Measurements from ENCODE around the gene AMMECR1. TPM values are rescaled to one million over a fixed set of nuclear protein-coding genes. Genes with fewer than 3 reads are reported as not detected.
"Not testable (repeated sequence)": the region's sequence is repeated elsewhere in the genome, so short reads cannot be mapped to it uniquely, and the experiment has no call there.

The AMMECR1 gene
- total RNA-seq, 1 donor from 2014 or later = 19.5 TPM

- DNase-seq = no peak
These were observed 147.9 kb downstream of the AMMECR1 start for GRCh38 chrX:110170029-110170428.

- DNase-seq = no peak
These were observed 149.3 kb downstream of the AMMECR1 start for GRCh38 chrX:110168585-110168984.

- DNase-seq = no peak
These were observed 149.9 kb downstream of the AMMECR1 start for GRCh38 chrX:110167952-110168451.

- DNase-seq = no peak
These were observed 154.4 kb downstream of the AMMECR1 start for GRCh38 chrX:110163488-110163887.

GRCh38 chrX:110162867-110163266, 155.0 kb downstream of the AMMECR1 start:
- no peak for DNase-seq

- DNase-seq = no peak
These were observed 155.8 kb downstream of the AMMECR1 start for GRCh38 chrX:110162131-110162530.

GRCh38 chrX:110161361-110161686, 156.6 kb downstream of the AMMECR1 start:
- DNase-seq = no peak

GRCh38 chrX:110159865-110160264, 158.0 kb downstream of the AMMECR1 start:
- no peak for DNase-seq

GRCh38 chrX:110159235-110159634, 158.7 kb downstream of the AMMECR1 start:
- DNase-seq = no peak

- no peak for DNase-seq
These were observed 160.4 kb downstream of the AMMECR1 start for GRCh38 chrX:110157444-110157843.

GRCh38 chrX:110156167-110156754, 161.6 kb downstream of the AMMECR1 start:
- no peak for DNase-seq

- no peak for DNase-seq
These were observed 162.1 kb downstream of the AMMECR1 start for GRCh38 chrX:110155759-110156158.

- not testable (repeated sequence) for DNase-seq
These were observed 163.6 kb downstream of the AMMECR1 start for GRCh38 chrX:110154328-110154727.

GRCh38 chrX:110153896-110154295, 164.0 kb downstream of the AMMECR1 start:
- no peak for DNase-seq

GRCh38 chrX:110153244-110153643, 164.6 kb downstream of the AMMECR1 start:
- no peak for DNase-seq

GRCh38 chrX:110146521-110146920, 171.4 kb downstream of the AMMECR1 start:
- DNase-seq = peak; percentile 74

GRCh38 chrX:110145854-110146253, 172.0 kb downstream of the AMMECR1 start:
- DNase-seq = peak; percentile 38

GRCh38 chrX:110145311-110145710, 172.6 kb downstream of the AMMECR1 start:
- DNase-seq = no peak

Small RNA genes lying within 50 kb of the gene (small RNA-seq; reads per million reads assigned to genes)
- gene GNG5P2 (ENCODE audit: low replicate concordance) (not detected), gene SNORD96B (ENCODE audit: low replicate concordance) (0.81 reads per million, percentile 83 among the genes with 10 or more reads in this experiment)

Other genes starting within 250 kb of the AMMECR1 start
- 1.3 TPM for gene RTL9, start 40.8 kb upstream of the AMMECR1 start, total RNA-seq